Kidney glomerular epithelial cell (primary cell): ENCODE data around the gene PLA2G4B.
"Not testable (repeated sequence)": the region's sequence is repeated elsewhere in the genome, so short reads cannot be mapped to it uniquely, and the experiment has no call there.

Experiments
- DNase-seq: peaks from one replicate; lab custom pipeline; 2025; lab: John Stamatoyannopoulos, UW

The PLA2G4B gene

DNA sequence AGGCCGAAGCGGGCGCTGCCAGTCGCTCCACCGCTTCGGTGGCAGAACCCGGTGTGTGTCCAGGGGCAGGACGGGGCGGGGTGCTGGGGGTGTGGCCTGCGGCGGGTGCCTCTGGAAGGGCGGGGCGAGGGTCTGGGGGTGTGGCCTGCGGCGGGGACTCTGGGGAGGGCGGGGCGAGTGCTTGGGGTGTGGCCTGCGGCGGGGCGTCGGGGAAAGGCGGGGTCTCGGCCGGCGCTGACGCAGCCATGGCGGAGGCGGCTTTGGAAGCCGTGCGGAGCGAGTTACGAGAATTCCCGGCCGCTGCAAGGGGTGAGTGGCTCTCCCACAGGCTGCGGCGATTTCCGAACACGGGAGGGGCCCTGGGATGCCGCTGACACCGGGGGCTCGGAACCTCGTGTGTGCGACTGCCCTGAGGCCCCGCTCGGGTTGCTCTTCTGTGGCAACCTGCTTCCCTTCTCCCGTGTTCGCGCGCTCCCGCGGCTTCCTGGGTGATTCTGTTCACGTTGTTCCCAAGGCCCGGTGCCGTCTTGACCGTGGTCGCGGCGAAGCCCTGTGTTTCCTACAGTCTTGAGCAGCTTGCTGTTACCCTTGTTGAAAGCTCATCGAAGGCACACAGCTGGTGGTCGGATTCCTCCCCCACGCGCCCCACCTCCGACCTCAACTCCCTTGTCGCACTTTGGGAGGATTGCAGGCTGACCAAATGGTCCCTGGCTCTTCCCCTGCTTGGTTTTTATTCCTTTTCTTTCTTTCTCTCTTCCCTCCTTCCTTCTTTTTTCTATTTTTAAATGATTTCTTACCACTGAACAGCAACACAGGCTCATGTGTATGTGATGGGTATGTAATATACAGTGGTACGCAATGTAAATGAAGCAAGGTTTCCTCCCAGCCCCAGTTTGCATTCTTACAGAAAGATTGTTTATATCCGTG, 10.5 kb upstream of the PLA2G4B start, which contains the start of gene JMJD7:
JMJD7 (plus strand) TSS at position 213 of the 927 bp plus-strand sequence; CDS start at position 246, 33 bp downstream.
- DNase-seq = peak; percentile 78

DNA sequence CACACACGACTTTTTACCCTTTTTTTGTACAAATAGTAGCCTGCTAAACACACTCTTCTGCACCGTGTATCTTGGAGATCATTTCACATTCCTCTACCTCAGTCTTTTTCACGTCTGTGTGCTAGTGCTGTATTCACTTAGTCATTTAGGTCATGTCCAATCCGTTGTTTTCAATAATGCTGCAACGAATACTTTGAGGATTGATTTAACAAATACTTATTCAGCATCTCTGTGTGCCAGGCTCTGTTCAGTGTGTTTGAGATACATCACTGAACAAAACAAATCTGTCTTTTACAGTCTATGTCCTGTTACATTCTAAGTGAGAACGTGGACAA, 9.9 kb upstream of the PLA2G4B start:
- no peak for DNase-seq

DNA sequence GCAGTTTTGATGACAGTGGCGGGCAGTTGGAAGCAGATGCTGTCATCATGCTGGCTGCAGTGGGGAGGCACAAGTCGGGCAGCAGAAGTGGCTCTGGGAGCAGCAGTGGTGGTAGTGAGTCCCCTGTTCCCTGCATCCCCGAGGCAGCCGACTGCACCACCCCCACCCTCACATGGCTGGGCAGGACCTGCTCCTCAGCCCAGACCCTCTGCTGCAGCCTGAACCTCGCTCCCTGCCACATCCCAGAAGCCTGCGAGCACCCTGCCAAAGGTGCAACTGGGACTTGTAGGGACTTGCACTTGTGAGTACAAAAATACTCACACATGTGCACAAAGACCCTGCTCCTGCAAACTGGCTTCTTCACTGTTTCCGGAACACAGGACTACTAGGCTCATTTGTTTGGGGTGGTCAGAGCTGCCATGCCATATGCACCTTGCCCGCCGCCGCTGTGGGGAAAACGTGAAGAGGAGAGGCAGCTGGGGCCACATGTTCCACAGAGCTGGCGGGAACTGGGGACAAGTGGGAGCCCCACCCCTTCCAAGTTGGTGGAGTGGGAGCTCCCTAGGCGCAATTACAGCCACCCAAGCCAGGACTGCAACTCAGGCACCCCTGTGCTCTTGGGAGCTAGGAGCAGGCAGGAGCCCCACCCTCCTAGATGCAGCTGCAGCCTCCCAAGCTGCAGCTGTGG, 8.5 kb upstream of the PLA2G4B start:
- DNase-seq = no peak

DNA sequence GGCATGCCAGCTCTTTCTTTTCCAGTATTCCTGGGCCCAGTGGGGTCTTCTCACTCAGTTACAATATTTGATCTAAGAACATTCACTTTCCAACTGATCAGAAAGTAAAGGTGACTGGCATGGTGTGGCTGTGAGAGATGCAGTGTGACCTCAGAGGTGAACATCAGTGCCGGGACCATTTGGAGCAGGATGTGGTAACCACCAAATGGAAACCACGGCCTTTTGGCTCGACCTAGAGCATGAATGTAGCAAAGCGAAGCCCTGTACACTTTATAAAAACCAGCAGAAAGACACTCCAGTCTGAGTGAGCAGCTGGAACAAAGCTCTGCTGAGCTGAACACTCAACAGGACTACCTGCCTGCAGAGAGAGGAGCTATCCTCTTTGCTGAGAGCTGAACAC, 7.4 kb upstream of the PLA2G4B start:
- DNase-seq = not testable (repeated sequence)

DNA sequence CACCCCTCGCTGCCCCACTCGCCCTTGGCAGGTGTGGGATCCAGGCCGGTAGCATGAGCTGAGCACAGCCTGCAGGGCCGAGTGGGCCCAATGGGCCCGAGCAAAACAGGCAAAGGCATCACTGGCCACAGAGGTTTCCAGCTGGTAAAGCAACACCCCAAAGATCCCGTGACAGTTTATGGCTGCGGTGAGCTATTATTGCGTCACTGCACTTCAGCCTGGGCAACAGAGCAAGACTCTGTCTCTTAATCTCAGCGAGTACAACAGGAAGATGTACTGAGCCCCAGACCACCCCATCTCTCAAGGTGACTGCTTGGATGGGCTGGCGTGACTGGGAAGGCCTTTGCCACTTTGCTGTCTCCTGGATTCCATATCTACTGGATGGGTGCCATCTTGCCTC, 6.4 kb upstream of the PLA2G4B start:
- DNase-seq = no peak

DNA sequence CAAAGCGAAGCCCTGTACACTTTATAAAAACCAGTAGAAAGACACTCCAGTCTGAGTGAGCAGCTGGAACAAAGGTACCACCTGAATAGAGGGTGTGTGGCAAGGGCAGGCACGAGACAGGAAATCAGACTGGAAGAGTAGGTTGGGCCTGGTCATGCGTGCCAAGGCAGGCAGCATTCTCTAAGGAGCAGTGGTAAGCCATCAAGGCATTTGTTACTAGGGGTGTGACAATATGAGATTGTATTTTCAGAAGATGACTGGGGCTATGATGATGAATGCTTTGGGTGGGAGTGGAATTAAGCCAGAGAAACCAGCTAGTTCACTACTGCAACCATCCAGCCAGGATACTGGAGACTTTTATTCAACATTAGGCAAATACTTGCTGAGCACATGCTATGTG, 5.8 kb upstream of the PLA2G4B start:
- peak; percentile 6 for DNase-seq

DNA sequence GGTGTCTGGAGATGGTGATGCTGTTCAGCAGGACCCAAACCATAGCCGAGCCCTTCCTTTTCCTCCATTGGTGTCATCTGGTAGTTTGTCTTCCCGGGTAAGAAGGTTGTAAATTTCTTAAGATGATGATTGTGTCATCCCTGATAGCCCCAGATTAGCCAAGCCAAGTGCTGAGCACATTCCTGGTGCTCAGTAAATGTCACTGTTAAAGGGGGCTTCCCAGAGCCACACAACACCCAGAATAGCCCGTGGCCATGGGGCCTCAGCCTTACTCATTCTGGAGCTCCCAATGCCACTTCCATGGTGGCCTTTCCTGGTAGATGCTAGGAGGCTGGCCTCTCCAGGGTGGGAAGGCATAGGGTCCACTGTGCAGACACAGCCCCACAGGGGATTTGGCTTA, 4.6 kb upstream of the PLA2G4B start:
- DNase-seq = no peak

DNA sequence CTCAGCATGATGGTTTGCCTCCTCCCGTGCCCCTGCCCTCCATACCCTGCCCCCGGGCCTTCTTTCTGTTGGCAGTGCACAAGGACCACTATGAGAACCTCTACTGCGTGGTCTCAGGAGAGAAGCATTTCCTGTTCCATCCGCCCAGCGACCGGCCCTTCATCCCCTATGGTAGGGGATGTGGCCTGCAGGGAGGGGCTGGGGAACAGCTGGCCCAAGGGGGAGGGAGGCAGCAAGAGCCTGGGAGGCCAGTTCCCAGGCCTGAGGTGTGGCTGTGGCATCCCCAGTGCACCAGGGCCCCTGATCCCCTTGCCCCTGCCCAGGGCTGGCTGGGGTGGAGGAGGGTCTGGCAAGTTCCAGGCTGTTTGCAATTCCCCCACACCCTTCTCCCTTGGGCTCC, 2.6 kb upstream of the PLA2G4B start:
- DNase-seq = no peak

DNA sequence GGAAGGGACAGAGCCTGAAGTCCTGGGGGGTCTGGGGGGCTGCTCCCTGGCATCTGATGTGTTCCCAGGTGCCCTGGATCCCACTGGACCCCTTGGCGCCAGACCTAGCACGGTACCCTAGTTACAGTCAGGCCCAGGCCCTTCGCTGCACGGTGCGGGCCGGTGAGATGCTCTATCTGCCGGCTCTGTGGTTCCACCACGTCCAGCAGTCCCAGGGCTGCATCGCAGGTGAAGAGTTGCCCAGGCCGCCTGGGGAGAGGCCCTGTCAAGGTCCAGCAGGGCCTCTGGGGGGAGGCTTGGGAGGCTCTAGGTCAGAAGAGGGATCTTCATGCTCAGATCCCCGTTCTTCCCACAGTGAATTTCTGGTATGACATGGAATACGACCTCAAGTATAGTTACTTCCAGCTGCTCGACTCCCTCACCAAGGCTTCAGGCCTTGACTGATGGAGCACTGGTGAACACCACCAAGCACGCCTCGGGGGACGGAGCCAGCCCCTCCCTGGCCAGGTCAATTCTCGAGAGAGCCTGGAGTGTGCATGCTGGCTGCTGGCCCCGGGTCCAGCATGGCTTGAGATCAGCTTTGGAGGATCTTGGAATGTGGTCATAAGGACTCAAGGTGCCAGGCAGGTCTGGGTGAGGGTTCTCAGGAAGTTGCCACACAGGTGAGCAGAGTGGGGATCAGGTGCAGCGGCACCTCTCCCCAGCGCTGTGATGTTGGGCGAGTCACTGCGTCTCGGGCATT, 1.8 kb upstream of the PLA2G4B start:
- DNase-seq = no peak

DNA sequence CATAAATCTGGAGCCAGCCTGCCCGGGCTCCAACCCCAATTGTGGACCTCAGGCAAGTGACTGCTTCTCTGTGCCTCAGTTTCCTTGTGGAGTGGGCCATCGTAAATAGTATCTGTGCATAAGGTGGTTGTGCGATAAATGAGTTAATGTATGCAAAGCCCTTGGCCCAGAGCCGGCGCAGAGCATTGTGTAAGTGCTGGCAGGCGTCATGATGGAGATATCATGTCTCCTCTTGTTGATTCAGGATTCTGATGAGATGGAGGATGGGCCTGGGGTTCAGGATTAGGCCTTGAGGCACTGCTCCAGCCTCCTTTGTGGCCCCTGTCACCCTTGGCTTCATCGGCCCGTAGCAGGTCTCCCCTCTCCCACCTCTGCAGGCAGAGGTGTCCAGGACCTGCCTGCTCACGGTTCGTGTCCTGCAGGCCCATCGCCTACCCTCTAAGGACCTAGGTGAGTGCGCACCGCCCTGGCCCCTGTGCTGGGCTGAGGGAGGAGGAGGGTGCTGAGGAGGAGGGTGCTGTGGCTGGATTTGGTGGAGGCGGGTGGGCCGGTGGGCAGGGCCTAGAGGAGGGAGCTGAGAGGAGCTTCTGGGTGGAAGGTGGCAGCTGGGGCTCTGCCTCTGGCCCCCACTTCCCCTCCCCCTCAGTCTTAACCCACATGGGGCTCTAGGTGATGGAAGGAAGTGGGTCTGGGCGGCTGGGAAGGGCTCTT, 1.3 kb downstream of the PLA2G4B start:
- DNase-seq = no peak

DNA sequence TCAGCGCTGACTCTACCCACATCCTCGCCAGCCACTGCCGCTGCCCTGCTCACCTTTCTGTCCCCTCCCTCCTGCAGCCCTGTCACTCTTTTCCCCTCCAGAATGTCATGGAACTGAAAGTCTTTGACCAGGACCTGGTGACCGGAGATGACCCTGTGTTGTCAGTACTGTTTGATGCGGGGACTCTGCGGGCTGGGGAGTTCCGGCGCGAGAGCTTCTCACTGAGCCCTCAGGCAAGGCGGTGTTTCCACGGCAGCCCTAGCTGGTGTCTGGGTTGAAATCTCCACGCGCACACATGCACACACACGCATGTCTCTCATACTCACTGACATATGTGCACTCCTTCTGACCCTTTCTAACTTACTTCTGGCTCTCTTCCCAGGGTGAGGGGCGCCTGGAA, 2.0 kb downstream of the PLA2G4B start:
- no peak for DNase-seq

DNA sequence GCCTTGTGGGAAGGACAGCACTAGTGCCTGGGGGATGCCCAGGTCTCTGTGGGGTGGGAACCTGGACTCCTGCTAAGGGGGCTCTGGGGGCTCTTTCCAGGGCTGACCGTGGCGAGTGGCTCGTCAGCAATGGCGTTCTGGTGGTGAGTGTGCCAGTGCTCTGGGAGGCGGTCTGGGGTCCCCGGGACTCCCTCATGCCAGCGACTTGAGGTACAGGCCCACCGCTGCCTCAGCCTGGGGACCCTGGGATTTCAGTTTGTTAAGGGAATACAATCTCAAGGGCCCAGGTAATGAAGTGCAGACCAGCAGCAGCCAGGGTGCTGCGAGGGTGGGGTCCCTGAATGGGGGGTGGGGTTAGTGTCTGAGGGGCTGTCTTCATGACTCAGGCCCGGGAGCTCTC, 2.5 kb downstream of the PLA2G4B start:
- no peak for DNase-seq

DNA sequence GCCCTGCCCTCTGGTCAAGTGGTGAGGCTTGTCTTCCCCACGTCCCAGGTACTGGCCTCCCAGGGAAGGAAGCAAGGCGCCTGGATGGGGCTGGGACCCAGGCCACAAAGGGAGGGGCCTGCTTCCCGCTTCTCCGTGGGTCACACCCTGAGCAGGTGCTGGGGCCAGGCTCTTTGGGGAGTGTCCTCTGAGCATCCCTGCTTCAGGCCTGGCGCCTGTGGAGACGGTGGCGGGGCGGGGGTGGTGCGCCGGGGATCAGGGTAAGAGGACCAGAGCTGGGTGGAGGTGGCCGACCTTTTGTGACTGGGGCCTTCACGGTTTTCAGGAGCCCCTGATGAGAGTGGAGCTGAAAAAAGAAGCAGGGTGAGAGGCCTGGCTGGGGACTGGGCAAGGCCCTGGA, 3.6 kb downstream of the PLA2G4B start:
- DNase-seq = no peak

DNA sequence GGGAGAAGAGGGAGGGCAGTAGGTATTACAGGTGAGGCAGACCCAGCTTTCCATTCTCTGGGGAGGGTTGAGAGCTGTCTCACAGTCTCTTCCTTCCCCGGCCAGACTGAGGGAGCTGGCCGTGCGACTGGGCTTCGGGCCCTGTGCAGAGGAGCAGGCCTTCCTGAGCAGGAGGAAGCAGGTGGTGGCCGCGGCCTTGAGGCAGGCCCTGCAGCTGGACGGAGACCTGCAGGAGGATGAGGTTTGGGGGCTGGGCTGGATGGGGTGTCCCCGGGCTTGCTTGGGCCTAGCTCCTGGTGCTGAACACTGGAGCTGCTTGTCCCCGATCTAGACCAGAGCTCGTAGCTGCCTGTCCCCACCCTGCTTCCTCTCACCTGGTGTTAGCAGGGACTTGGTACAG, 4.9 kb downstream of the PLA2G4B start:
- no peak for DNase-seq

DNA sequence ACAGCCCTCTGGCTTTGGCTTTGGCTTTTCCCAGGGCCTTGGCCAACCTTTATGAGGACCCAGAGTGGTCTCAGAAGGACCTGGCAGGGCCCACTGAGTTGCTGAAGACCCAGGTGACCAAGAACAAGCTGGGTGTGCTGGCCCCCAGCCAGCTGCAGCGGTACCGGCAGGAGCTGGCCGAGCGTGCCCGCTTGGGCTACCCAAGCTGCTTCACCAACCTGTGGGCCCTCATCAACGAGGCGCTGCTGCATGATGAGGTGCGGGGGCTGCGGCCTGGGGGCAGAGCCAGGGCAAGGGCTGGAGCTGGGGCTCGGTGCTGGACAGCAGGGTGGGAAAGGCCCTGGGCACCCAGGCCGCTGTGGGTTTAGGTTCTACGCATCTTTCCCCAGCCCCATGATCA, 6.2 kb downstream of the PLA2G4B start:
- DNase-seq = no peak

DNA sequence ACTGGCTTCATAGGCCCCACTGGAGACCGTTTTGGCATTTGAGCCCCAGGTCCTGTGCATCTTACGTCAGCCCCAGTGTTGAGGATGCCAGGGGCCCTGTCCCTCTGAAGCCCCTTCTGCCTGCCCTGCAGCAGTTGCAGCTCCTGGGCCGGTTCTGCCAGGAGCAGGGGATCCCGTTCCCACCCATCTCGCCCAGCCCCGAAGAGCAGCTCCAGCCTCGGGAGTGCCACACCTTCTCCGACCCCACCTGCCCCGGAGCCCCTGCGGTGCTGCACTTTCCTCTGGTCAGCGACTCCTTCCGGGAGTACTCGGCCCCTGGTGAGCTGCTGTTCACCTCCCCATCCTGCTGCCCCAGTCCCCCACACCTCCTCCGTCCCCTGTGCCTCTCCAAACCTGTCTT, 8.6 kb downstream of the PLA2G4B start:
- DNase-seq = no peak

DNA sequence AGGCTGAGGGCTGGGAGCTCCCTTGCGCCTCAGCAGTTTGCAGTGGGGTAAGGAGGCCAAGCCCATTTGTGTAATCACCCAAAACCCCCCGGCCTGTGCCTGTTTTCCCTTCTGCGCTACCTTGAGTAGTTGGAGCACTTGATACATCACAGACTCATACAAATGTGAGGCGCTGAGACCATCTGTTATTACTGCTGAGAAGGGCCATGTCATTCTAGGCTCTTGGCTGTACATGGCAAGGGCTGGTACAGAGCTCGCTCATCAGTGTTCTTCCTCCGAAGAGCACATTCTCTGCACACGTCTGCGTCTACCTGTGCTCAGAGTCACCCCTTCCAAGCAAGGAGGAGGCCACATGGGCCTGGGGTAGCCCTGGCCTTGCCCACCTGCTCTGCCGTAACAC, 9.3 kb downstream of the PLA2G4B start:
- DNase-seq = no peak

DNA sequence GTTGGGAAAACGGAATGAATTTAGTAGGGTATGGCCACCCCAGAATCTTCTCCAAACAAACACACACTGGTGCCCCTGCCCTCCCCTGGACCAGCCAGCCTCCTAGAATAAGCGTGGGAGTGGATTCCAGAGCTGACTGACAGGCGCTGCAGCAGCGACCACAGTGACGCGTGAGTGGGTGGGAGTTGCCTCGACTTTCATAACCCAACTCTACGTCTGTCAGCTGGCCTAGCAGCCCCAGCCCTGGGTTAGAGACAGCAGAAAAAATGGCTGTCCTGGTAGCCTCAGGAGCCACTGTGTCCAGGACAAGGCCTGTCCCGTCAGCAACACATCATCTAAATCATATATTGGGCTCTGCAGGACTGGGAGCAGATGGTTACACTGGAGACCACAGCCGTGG, 10.0 kb downstream of the PLA2G4B start:
- DNase-seq = no peak

DNA sequence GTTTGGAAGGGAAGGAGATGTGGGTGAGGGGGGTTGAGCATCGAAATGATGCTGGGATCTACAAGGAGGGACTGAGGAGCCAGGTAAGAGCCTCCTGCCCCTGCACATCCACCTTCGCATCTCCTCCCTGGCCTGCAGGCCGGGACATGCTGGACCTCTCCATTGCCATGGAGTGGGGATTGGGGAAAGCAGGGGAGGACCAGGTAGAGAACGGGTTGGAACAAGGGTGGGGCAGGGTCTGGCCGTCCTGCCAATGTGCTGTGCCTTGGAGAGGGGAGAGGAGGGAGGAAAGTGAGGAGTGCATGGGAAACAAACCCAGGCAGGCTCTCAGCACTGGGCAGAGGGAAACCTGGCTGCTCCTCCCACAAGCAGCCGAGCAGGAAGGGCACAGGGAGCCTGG, 10.6 kb downstream of the PLA2G4B start:
- no peak for DNase-seq

DNA sequence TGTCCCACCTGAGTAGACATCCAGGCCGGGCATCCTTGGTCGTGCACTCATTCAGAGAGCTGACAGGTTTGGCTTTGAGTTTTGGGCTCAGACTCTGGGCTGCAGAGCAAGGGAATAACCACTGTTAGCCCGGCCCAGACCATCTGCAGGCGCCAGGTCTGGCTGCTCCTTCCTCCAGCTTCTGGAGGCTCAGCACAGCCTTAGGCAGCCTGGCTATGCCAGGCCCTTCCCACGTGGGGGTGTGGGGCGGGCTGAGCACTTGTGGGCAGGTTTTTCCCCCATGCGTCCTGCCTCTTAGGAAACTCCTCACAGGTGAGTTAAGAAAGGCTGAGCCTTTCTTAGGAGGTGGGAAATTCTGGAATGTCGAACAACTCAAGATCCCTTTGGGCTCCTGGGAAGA, 11.2 kb downstream of the PLA2G4B start:
- DNase-seq = no peak

DNA sequence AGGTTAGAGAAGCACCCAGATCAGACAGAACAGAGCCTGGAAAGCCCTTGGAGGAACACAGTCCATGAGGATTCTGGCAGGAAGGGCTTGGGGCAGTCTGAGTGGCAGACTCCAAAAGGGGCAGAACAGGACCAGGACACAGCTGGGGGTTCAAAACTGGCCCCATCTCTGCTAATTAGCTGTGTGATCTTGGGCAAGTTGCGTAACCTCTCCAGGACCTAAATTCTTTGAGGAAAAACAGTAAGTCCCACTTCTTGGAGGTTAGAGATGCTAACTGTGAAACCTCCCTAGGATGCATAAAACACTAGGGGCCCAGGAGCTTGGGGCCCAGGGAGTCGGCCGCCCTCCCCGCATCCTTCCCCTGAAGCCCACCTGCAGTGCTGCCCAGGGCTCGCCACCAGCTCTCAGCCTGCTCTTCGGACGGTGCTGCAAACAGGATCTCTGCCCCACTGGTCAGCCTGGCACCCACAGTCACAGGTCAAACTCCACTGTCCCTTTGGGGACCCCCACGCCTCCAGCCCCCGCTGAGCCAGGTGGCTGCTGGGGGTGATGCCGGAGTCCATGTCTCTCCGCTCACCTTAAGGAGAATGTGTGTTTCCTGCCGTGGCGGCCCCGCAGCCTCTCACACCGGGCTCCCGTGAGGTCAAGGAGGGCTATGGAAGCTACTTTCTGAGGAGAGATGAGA, 12.0 kb downstream of the PLA2G4B start:
- DNase-seq = no peak

DNA sequence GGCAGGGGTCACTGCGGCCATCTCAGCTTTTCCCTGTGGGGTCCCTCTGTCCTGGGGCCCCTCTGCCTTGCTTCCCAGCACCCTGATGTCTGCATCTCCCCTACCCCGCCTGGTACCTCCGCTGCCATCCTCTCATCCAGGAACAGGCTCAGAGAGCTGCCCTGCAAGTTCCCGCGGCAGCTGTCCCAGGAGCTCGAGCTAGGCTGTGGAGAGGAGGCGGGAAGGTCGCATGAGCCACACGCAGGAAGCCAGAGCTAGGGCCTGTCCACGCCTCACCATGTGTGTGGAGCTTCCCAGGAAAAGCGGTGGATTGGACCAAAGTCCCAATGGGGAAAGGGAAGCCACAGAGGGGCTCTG, 12.5 kb downstream of the PLA2G4B start:
- DNase-seq = no peak
